Natural killer cell treated with Interleukin-12 subunit alpha and Interleukin-12 subunit beta and Interleukin-15 and Interleukin-18, amount 100 ng/mL, for 72 hours (primary cell): ENCODE data around the gene SLC26A1. TPM values are rescaled to one million over a fixed set of nuclear protein-coding genes. Genes with fewer than 3 reads are reported as not detected.
"Not testable (repeated sequence)": the region's sequence is repeated elsewhere in the genome, so short reads cannot be mapped to it uniquely, and the experiment has no call there.

Experiments used
- ATAC-seq, 2 donors: fragments of 150-1000 bp; cut with Tn5 transposase in 1 of 2; sonication (Bioruptor Pico), chemical (Tn5 transposase) in 1 of 2; 2 replicates each; pipeline ENCODE4 v1.10.0; 2021
- DNase-seq: peaks from one replicate; pipeline ENCODE4 v3.0.0; 2022; ENCODE audit warnings: low spot score
- H3K27ac Mint-ChIP-seq, 2 donors: 1 replicate in 1 of 2; 2 replicates in 1 of 2; pipeline ENCODE4 v1.8.0; 2022; ENCODE audit warnings: mixed read lengths in 2 of 2, mild to moderate bottlenecking in 1 of 2, moderate library complexity in 1 of 2
- H3K27me3 Mint-ChIP-seq, 2 donors: 1 replicate in 1 of 2; 2 replicates in 1 of 2; pipeline ENCODE4 v1.8.0; 2022; ENCODE audit warnings: mixed read lengths in 2 of 2
- H3K36me3 Mint-ChIP-seq: one replicate; pipeline ENCODE4 v1.8.0; 2022; ENCODE audit warnings: mixed read lengths
- H3K4me1 Mint-ChIP-seq, 2 donors: 1 replicate in 1 of 2; 2 replicates in 1 of 2; pipeline ENCODE4 v1.8.0; 2022; ENCODE audit warnings: low read depth in 2 of 2, mixed read lengths in 2 of 2, mild to moderate bottlenecking in 1 of 2
- H3K4me3 Mint-ChIP-seq: one replicate; pipeline ENCODE4 v1.8.0; 2022; ENCODE audit warnings: mixed read lengths
- H3K9me3 Mint-ChIP-seq: 2 replicates; pipeline ENCODE4 v1.8.0; 2022; ENCODE audit warnings: mixed read lengths
- total RNA-seq, 2 donors: library from RNA; stranded (reverse); gene quantifications; one replicate each; pipeline ENCODE4 v1.2.3, GENCODE V29; 2022

Gene SLC26A1
- total RNA-seq, 2 donors from 2014 or later, result 0.88 TPM; not detected in 1

DNA sequence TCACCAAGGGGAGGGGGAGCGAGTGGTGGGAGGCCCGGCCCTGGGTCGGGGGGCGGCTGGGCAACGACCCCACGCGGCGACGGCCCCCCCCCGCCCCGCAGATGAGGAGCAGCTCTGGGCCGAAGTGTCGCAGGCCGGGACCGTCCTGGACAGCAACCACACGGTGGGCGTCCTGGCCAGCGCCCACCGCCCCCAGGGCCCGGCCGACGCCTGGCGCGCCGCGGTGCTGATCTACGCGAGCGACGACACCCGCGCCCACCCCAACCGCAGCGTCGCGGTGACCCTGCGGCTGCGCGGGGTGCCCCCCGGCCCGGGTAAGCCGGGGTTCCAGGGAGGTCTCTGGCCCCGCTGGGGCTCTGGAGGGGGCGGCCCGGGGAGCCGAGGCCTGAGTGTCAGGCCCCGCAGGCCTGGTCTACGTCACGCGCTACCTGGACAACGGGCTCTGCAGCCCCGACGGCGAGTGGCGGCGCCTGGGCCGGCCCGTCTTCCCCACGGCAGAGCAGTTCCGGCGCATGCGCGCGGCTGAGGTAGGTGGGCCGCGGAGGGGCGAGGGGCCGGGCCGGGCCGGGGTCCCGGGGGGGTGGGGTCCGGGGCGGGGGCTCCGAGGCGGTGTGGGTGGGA is 9.5 kb upstream of the SLC26A1 start:
- Mint-ChIP-seq H3K27ac (no peak overlapping the region), H3K36me3 (peaks cover 5% of the 10 kb centered on the region), H3K4me1 (peaks cover 0 to 6% of the 10 kb centered on the region in 2 donors), H3K9me3 (no peaks in the 10 kb centered on the region), H3K27me3 (peaks cover 23 to 28% of the 10 kb centered on the region in 2 donors), H3K4me3 (no peak overlapping the region)
- ATAC-seq (peak in 1 of 2 donors; percentile 13), DNase-seq (no peak)

- no peak overlapping the region for H3K27ac Mint-ChIP-seq
- H3K4me1 Mint-ChIP-seq, result peaks cover 0 to 6% of the 10 kb centered on the region in 2 donors
- no peaks in the 10 kb centered on the region for H3K9me3 Mint-ChIP-seq
- H3K4me3 Mint-ChIP-seq, result no peak overlapping the region
- peaks cover 19 to 22% of the 10 kb centered on the region in 2 donors for H3K27me3 Mint-ChIP-seq
- DNase-seq, result no peak
- ATAC-seq, result peak; percentile 5 to 41
- peaks cover 5% of the 10 kb centered on the region for H3K36me3 Mint-ChIP-seq
These were observed 9.0 kb upstream of the SLC26A1 start for GRCh38 chr4:1002131-1002630.

GRCh38 chr4:1001561-1002130 is 8.4 kb upstream of the SLC26A1 start:
- peaks cover 0 to 6% of the 10 kb centered on the region in 2 donors for H3K4me1 Mint-ChIP-seq
- DNase-seq (no peak), ATAC-seq (no peak)
- H3K27me3 Mint-ChIP-seq, result peaks cover 17 to 18% of the 10 kb centered on the region in 2 donors
- H3K9me3 Mint-ChIP-seq, result no peaks in the 10 kb centered on the region
- H3K4me3 Mint-ChIP-seq, result no peak overlapping the region
- no peak overlapping the region for H3K27ac Mint-ChIP-seq
- no peaks in the 10 kb centered on the region for H3K36me3 Mint-ChIP-seq

DNA sequence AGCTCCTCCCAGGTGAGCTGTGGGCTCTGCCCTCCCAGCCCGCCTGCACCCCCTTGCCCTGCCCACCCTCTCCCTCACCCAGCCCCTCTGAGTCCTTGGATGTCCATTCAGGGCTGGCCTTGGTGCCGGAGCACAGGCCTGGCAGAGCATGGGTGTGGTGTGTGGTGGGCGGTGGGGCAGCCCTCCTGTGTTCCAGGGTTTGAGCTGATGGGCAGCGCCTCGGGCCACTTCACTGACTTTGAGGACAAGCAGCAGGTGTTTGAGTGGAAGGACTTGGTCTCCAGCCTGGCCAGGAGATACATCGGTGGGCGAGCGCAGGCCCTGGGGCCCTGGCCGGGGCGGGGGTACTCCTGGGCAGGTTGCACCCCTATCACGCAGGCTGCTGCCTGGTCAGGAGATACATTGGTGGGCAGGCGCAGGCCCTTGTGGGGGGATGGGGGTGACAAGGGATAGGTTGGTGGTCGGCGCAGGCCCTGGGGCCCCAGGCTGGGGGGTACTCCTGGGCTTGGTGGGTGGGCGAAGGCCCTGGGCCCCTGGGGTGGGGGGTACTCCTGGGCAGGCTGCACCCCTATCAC is 7.6 kb upstream of the SLC26A1 start:
- H3K27me3 Mint-ChIP-seq, result peaks cover 15 to 16% of the 10 kb centered on the region in 2 donors

GRCh38 chr4:999882-1000425 is 6.8 kb upstream of the SLC26A1 start:
- no peak overlapping the region for H3K4me3 Mint-ChIP-seq
- ATAC-seq, result no peak
- no peaks in the 10 kb centered on the region for H3K9me3 Mint-ChIP-seq
- no peak for DNase-seq
- peaks cover 0 to 6% of the 10 kb centered on the region in 2 donors for H3K4me1 Mint-ChIP-seq
- no peak overlapping the region for H3K27ac Mint-ChIP-seq
- peaks cover 15 to 16% of the 10 kb centered on the region in 2 donors for H3K27me3 Mint-ChIP-seq
- no peaks in the 10 kb centered on the region for H3K36me3 Mint-ChIP-seq

More for the DNA sequence above, 7.6 kb upstream of the SLC26A1 start:
- Mint-ChIP-seq H3K36me3 (no peaks in the 10 kb centered on the region), H3K4me3 (no peak overlapping the region), H3K4me1 (peaks cover 0 to 6% of the 10 kb centered on the region in 2 donors), H3K27ac (no peak overlapping the region), H3K9me3 (no peaks in the 10 kb centered on the region)
- ATAC-seq (no peak), DNase-seq (no peak)

DNA sequence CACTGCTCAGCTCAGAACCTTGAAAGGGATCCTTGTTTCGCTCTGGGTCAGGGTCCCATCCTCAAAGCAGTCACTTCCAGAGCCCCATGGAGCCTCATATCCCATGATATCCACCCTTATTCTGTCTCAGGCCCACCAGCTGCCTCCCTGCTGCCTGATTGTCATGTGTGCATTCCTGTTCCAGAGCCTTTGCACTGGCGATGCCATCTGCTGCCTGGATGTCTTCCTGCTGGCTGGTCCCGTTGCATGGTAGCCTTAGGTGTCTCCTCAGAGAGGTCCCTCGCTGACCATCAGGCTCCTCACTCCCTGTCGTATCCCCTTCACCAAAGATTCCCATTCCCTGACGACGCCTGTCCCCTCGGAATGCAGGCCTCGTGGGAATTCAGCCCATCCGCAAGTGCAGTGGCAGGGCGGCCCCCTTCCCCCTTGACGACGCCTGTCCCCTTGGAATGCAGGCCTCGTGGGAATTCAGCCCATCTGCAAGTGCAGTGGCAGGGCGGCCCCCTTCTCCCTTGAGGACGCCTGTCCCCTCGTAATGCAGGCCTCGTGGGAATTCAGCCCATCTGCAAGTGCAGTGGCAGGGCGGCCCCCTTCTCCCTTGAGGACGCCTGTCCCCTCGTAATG is 6.1 kb upstream of the SLC26A1 start:
- not testable (repeated sequence) for H3K27ac Mint-ChIP-seq, H3K9me3 Mint-ChIP-seq, ATAC-seq, DNase-seq, H3K4me3 Mint-ChIP-seq, H3K4me1 Mint-ChIP-seq, H3K36me3 Mint-ChIP-seq
- H3K27me3 Mint-ChIP-seq, result peaks cover 15 to 16% of the 10 kb centered on the region in 2 donors

GRCh38 chr4:998096-998691 is 5.0 kb upstream of the SLC26A1 start:
- ATAC-seq, result no peak

DNA sequence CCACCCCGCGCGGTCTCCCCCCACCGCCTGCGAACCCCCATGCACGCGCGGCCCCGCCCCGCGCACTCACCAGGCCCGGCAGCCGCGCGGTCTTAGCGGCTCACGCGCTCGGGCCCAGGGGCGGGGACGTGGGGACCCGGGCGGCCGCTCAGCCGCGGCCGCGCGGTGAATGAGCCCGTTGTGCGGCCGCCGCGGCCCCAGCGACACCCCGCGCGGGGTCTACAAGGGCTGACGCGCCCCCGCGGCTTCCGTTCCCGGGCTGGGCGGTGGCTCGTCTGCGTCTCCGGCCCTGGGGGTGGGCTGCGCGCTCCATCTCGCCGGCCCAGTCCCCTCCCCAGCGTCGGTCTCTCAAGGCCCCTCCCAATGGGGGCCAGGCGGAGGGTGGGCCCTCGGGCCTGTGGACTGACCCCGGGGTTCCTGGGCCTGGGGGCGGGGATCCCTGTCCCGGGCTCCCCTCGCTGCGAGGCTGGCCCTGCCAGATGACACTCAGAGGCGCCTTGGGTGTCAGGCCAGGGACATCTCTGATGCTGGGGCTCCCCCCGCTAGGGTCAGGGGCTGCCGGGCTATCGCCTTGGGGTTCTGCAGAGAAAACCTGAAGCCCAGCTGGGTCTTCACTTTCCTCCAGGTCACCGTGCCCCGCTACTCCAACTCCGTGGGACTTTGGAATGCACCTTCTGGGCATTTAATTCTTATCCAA is 4.3 kb upstream of the SLC26A1 start:
- Mint-ChIP-seq H3K4me1 (peaks cover 0 to 6% of the 10 kb centered on the region in 2 donors), H3K36me3 (no peaks in the 10 kb centered on the region), H3K4me3 (no peak overlapping the region), H3K27me3 (peaks cover 13 to 15% of the 10 kb centered on the region in 2 donors), H3K27ac (no peak overlapping the region), H3K9me3 (no peaks in the 10 kb centered on the region)
- ATAC-seq (peak; percentile 6 to 9), DNase-seq (no peak)

More at GRCh38 chr4:998096-998691, 5.0 kb upstream of the SLC26A1 start:
- DNase-seq, result no peak
- Mint-ChIP-seq H3K27ac (no peak overlapping the region), H3K27me3 (peaks cover 13 to 15% of the 10 kb centered on the region in 2 donors), H3K4me1 (peaks cover 0 to 6% of the 10 kb centered on the region in 2 donors), H3K9me3 (no peaks in the 10 kb centered on the region), H3K4me3 (no peak overlapping the region), H3K36me3 (no peaks in the 10 kb centered on the region)

DNA sequence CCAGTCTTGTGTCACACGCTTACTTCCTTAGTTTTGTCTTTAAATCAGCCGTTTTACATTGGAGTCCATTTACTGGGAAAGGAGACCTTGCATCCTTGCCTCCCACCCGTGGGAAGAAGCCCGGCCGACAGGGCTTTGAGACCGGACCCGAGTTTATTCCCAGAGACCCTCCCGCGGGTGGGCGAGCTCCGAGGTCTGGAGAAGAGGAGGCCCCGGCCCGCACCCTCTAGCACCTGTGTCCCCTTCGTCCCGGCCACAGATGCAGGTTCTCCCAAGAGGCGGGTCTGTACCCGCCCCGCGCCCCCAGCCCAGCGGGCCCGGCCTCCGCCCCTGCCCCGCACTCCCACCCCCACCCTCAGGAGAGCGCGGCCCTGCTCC is 3.8 kb upstream of the SLC26A1 start:
- peaks cover 0 to 6% of the 10 kb centered on the region in 2 donors for H3K4me1 Mint-ChIP-seq
- H3K27ac Mint-ChIP-seq, result no peak overlapping the region
- no peaks in the 10 kb centered on the region for H3K36me3 Mint-ChIP-seq
- H3K4me3 Mint-ChIP-seq, result no peak overlapping the region
- no peaks in the 10 kb centered on the region for H3K9me3 Mint-ChIP-seq
- H3K27me3 Mint-ChIP-seq, result peaks cover 11 to 15% of the 10 kb centered on the region in 2 donors
- DNase-seq (no peak), ATAC-seq (no peak)

DNA sequence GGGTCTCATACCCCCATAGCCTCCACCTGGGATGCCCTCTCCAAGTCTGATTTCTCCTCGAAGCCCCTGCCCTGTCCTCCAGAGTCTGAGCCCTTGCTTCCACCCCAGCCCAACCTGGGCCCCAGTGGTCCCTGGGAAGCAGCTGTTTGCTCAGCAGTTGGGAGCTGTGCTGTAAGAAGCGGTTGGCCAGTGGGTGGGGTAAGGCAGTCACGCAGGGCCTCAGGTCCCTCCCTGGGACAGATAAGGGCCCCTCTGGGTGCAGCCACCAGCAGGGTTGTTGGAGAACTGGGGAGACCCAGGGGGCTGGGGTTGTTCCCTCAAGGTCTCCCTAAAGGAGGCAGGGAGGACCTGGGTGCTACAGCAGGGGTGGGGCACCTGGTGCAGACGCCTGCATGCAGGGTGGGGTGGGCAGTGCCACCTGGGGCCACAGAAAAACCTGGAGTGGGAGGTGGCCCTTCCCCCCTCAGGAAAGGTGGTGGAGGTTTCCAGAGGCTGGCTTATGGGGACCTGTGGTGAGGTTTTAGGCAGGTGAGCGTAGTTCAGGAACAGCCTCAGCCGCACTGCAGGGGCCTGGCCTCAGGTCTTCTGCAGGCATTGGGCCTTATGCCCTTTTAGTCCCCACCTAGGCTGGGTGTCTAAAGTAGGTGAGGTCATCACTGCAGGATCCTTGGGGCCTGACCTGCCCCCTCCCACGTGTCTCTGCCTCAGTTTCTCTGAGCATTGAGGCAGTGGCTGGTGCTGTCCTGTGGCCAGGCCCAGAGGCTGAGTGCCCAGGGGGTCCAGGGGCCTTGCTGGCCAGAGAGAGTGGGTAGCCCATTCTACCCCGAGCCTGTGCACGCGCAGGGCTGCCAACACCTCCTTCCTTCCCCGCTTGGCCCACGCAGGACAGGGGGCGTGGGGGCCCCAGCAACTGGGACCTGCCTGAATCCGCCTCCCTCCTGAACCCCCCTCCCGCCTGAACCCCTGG is 3.1 kb upstream of the SLC26A1 start:
- Mint-ChIP-seq H3K36me3 (no peaks in the 10 kb centered on the region), H3K27ac (no peak overlapping the region), H3K4me3 (no peak overlapping the region), H3K27me3 (peaks cover 11 to 15% of the 10 kb centered on the region in 2 donors), H3K9me3 (no peaks in the 10 kb centered on the region), H3K4me1 (peaks cover 0 to 6% of the 10 kb centered on the region in 2 donors)
- DNase-seq (no peak), ATAC-seq (no peak)

DNA sequence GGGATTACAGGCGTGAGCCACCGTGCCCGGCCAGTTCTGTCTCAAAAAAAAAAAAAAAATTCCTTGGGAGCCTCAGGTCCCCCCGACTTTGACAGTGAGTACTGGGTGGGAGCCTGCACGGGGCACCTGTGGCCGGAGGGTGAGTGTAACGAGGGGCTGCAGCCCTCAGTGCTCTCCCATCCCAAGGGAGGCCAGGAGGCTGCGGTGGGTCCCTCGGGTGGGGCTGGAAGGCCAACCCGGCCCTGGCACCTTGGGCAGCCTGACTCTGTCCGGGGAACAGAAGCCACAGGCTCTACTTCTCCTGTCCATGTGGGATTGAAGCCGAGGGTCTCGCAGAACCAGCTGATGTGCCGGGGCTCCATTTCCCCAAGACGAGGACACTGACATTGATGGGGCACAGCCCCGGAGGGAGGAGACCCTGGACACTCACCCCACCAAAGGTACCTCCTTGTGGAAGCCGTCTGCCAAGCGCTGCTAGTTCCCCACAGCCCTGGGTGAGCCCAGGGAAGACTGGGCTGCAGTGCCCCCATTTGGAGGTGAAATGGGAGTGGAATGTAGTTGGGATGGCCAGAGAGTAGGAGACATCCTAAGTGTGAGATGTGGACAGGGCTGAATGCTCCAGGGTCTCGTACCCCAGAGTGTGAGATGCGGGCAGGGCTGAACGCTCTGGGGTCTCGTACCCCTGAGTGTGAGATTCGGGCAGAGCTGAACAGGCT is 2.3 kb upstream of the SLC26A1 start:
- H3K9me3 Mint-ChIP-seq, result no peaks in the 10 kb centered on the region

More for the DNA sequence above, 2.3 kb upstream of the SLC26A1 start:
- H3K27ac Mint-ChIP-seq, result no peak overlapping the region
- ATAC-seq, result no peak
- H3K36me3 Mint-ChIP-seq, result no peaks in the 10 kb centered on the region
- no peak overlapping the region for H3K4me3 Mint-ChIP-seq
- peaks cover 11 to 15% of the 10 kb centered on the region in 2 donors for H3K27me3 Mint-ChIP-seq
- DNase-seq, result no peak
- H3K4me1 Mint-ChIP-seq, result peaks cover 0 to 6% of the 10 kb centered on the region in 2 donors
